Measurements from ENCODE around the gene KIF26B.
A peak's percentile ranks its signal among the peaks of the same experiment; 100 is the strongest.

KIF26B gene

GRCh38 chr1:245153081-245153551 lies 1.7 kb upstream of the KIF26B start:
- Histone ChIP-seq H3K4me1 (ENCODE audit: insufficient read depth, low read length) (no peaks in the 10 kb centered on the region; the same call in 1 of the 2 replicates), H3K9me3 (ENCODE audit: control insufficient read depth, insufficient read depth, low read length) (no peaks in the 10 kb centered on the region), H3K9ac (ENCODE audit: low read depth, low read length) (peak overlapping the region; percentile 52; the same call in 1 of the 2 replicates), H3K36me3 (ENCODE audit: insufficient read depth, low read length) (no peaks in the 10 kb centered on the region)

GRCh38 chr1:245153552-245154428 lies 995 bp upstream of the KIF26B start:
- H3K4me1 ChIP-seq (ENCODE audit: insufficient read depth, low read length) = no peaks in the 10 kb centered on the region; the same call in 1 of the 2 replicates
- peak overlapping the region; percentile 52 for H3K9ac ChIP-seq (ENCODE audit: low read depth, low read length)
- no peaks in the 10 kb centered on the region for H3K36me3 ChIP-seq (ENCODE audit: insufficient read depth, low read length)
- no peaks in the 10 kb centered on the region for H3K9me3 ChIP-seq (ENCODE audit: control insufficient read depth, insufficient read depth, low read length)

- peak overlapping the region; percentile 52 for H3K9ac ChIP-seq (ENCODE audit: low read depth, low read length)
- H3K36me3 ChIP-seq (ENCODE audit: insufficient read depth, low read length) = no peaks in the 10 kb centered on the region
- no peaks in the 10 kb centered on the region for H3K9me3 ChIP-seq (ENCODE audit: control insufficient read depth, insufficient read depth, low read length)
- no peaks in the 10 kb centered on the region; the same call in 1 of the 2 replicates for H3K4me1 ChIP-seq (ENCODE audit: insufficient read depth, low read length)
Measured at GRCh38 chr1:245155272-245156040, 671 bp downstream of the KIF26B start.

- Histone ChIP-seq H3K9ac (ENCODE audit: low read depth, low read length) (peak overlapping the region; percentile 52), H3K4me1 (ENCODE audit: insufficient read depth, low read length) (no peaks in the 10 kb centered on the region; the same call in 1 of the 2 replicates), H3K9me3 (ENCODE audit: control insufficient read depth, insufficient read depth, low read length) (no peaks in the 10 kb centered on the region), H3K36me3 (ENCODE audit: insufficient read depth, low read length) (no peaks in the 10 kb centered on the region)
Measured at GRCh38 chr1:245156041-245156735, 1.4 kb downstream of the KIF26B start.

GRCh38 chr1:245156736-245157505 lies 2.1 kb downstream of the KIF26B start:
- Histone ChIP-seq H3K9ac (ENCODE audit: low read depth, low read length) (peak overlapping the region; percentile 52), H3K9me3 (ENCODE audit: control insufficient read depth, insufficient read depth, low read length) (no peaks in the 10 kb centered on the region), H3K4me1 (ENCODE audit: insufficient read depth, low read length) (no peaks in the 10 kb centered on the region; the same call in 1 of the 2 replicates), H3K36me3 (ENCODE audit: insufficient read depth, low read length) (no peaks in the 10 kb centered on the region)

- Histone ChIP-seq H3K9ac (ENCODE audit: low read depth, low read length) (no peak overlapping the region), H3K9me3 (ENCODE audit: control insufficient read depth, insufficient read depth, low read length) (no peaks in the 10 kb centered on the region), H3K36me3 (ENCODE audit: insufficient read depth, low read length) (no peaks in the 10 kb centered on the region), H3K4me1 (ENCODE audit: insufficient read depth, low read length) (no peaks in the 10 kb centered on the region; the same call in 1 of the 2 replicates)
Measured at GRCh38 chr1:245158913-245159312, 4.1 kb downstream of the KIF26B start.

GRCh38 chr1:245160288-245160687 lies 5.5 kb downstream of the KIF26B start:
- Histone ChIP-seq H3K36me3 (ENCODE audit: insufficient read depth, low read length) (no peaks in the 10 kb centered on the region), H3K4me1 (ENCODE audit: insufficient read depth, low read length) (no peaks in the 10 kb centered on the region; the same call in 1 of the 2 replicates), H3K9ac (ENCODE audit: low read depth, low read length) (no peak overlapping the region), H3K9me3 (ENCODE audit: control insufficient read depth, insufficient read depth, low read length) (no peaks in the 10 kb centered on the region)

- no peak overlapping the region for H3K9ac ChIP-seq (ENCODE audit: low read depth, low read length)
- no peaks in the 10 kb centered on the region for H3K9me3 ChIP-seq (ENCODE audit: control insufficient read depth, insufficient read depth, low read length)
- H3K36me3 ChIP-seq (ENCODE audit: insufficient read depth, low read length) = no peaks in the 10 kb centered on the region
- H3K4me1 ChIP-seq (ENCODE audit: insufficient read depth, low read length) = no peaks in the 10 kb centered on the region; the same call in 1 of the 2 replicates
Measured at GRCh38 chr1:245160741-245161400, 6.1 kb downstream of the KIF26B start.

GRCh38 chr1:245161866-245162265 lies 7.1 kb downstream of the KIF26B start:
- peaks cover 7% of the 10 kb centered on the region for H3K4me1 ChIP-seq (ENCODE audit: insufficient read depth, low read length)
- no peaks in the 10 kb centered on the region for H3K36me3 ChIP-seq (ENCODE audit: insufficient read depth, low read length)
- no peak overlapping the region for H3K9ac ChIP-seq (ENCODE audit: low read depth, low read length)
- H3K9me3 ChIP-seq (ENCODE audit: control insufficient read depth, insufficient read depth, low read length) = no peaks in the 10 kb centered on the region

GRCh38 chr1:245166471-245166885 lies 11.7 kb downstream of the KIF26B start:
- Histone ChIP-seq H3K4me1 (ENCODE audit: insufficient read depth, low read length) (peaks cover 8% of the 10 kb centered on the region), H3K9me3 (ENCODE audit: control insufficient read depth, insufficient read depth, low read length) (no peaks in the 10 kb centered on the region), H3K36me3 (ENCODE audit: insufficient read depth, low read length) (no peaks in the 10 kb centered on the region), H3K9ac (ENCODE audit: low read depth, low read length) (peak overlapping the region; percentile 3; the same call in 1 of the 2 replicates)

- Histone ChIP-seq H3K9ac (ENCODE audit: low read depth, low read length) (no peak overlapping the region), H3K36me3 (ENCODE audit: insufficient read depth, low read length) (no peaks in the 10 kb centered on the region), H3K4me1 (ENCODE audit: insufficient read depth, low read length) (peaks cover 8% of the 10 kb centered on the region), H3K9me3 (ENCODE audit: control insufficient read depth, insufficient read depth, low read length) (no peaks in the 10 kb centered on the region)
Measured at GRCh38 chr1:245168086-245168485, 13.3 kb downstream of the KIF26B start.

GRCh38 chr1:245168906-245169305 lies 14.1 kb downstream of the KIF26B start:
- Histone ChIP-seq H3K36me3 (ENCODE audit: insufficient read depth, low read length) (no peaks in the 10 kb centered on the region), H3K9me3 (ENCODE audit: control insufficient read depth, insufficient read depth, low read length) (no peaks in the 10 kb centered on the region)

GRCh38 chr1:245169376-245169775 lies 14.6 kb downstream of the KIF26B start:
- Histone ChIP-seq H3K9ac (ENCODE audit: low read depth, low read length) (no peak overlapping the region), H3K36me3 (ENCODE audit: insufficient read depth, low read length) (no peaks in the 10 kb centered on the region), H3K4me1 (ENCODE audit: insufficient read depth, low read length) (peaks cover 8% of the 10 kb centered on the region), H3K9me3 (ENCODE audit: control insufficient read depth, insufficient read depth, low read length) (no peaks in the 10 kb centered on the region)

More at GRCh38 chr1:245168906-245169305, 14.1 kb downstream of the KIF26B start:
- no peak overlapping the region for H3K9ac ChIP-seq (ENCODE audit: low read depth, low read length)
- peaks cover 8% of the 10 kb centered on the region for H3K4me1 ChIP-seq (ENCODE audit: insufficient read depth, low read length)

All from ES-I3 (cell line).